WERI-Rb-1 (cell line): ENCODE data around the gene RAB33B.

Source experiments
- DNase-seq: peaks from one replicate; pipeline ENCODE4 v3.0.0-alpha.2; 2020
- H3K27ac ChIP-seq: fragments of 250-450 bp; sonication (Bioruptor Pico); 2 replicates; pipeline ENCODE4 v1.5.1; 2020; ENCODE audit warnings: mild to moderate bottlenecking, moderate library complexity
- H3K27me3 ChIP-seq: fragments of 250-450 bp; sonication (Bioruptor Pico); 2 replicates; pipeline ENCODE4 v1.5.1; 2021; ENCODE audit warnings: mild to moderate bottlenecking, low read depth, moderate library complexity; ENCODE audit not compliant: insufficient read depth, severe bottlenecking
- H3K36me3 ChIP-seq: fragments of 250-450 bp; sonication (Bioruptor Pico); 2 replicates; pipeline ENCODE4 v1.5.1; 2020; ENCODE audit warnings: mild to moderate bottlenecking, moderate library complexity
- H3K4me3 ChIP-seq: 2 replicates; pipeline ENCODE4 v1.5.1; 2011; ENCODE audit warnings: low read depth, mild to moderate bottlenecking, control low read depth, low read length
- H3K9me3 ChIP-seq: fragments of 250-450 bp; sonication (Bioruptor Pico); 2 replicates; pipeline ENCODE4 v1.5.1; 2021; ENCODE audit warnings: mild to moderate bottlenecking, moderate library complexity; ENCODE audit not compliant: severe bottlenecking
- CTCF ChIP-seq: IDR thresholded peaks from 2 replicates; pipeline ENCODE4 v1.5.1; 2011; ENCODE audit warnings: low read depth, mild to moderate bottlenecking, control low read depth, inconsistent platforms, low read length

The RAB33B gene

GRCh38 chr4:139451997-139452396 lies 1.9 kb upstream of the RAB33B start:
- no peak for DNase-seq
- peak overlapping the region; percentile 96 for H3K27ac ChIP-seq
- no peaks in the 10 kb centered on the region for H3K27me3 ChIP-seq
- peaks cover 2% of the 10 kb centered on the region for H3K9me3 ChIP-seq
- H3K36me3 ChIP-seq, result no peaks in the 10 kb centered on the region; the same call in 1 of the 2 replicates
- no peak for TF ChIP-seq CTCF
- peak overlapping the region; percentile 97; the same call in 1 of the 2 replicates for H3K4me3 ChIP-seq

GRCh38 chr4:139453041-139453370 lies 915 bp upstream of the RAB33B start:
- H3K9me3 ChIP-seq, result peaks cover 2% of the 10 kb centered on the region
- DNase-seq, result no peak
- no peak; the same call in 1 of the 2 replicates for TF ChIP-seq CTCF
- peak overlapping the region; percentile 96 for H3K27ac ChIP-seq
- peak overlapping the region; percentile 97 for H3K4me3 ChIP-seq
- no peaks in the 10 kb centered on the region; the same call in 1 of the 2 replicates for H3K36me3 ChIP-seq
- H3K27me3 ChIP-seq, result no peaks in the 10 kb centered on the region

GRCh38 chr4:139453371-139454110 lies 380 bp upstream of the RAB33B start:
- Histone ChIP-seq H3K4me3 (peak overlapping the region; percentile 97), H3K36me3 (no peaks in the 10 kb centered on the region; the same call in 1 of the 2 replicates), H3K9me3 (peaks cover 2% of the 10 kb centered on the region), H3K27ac (peak overlapping the region; percentile 96), H3K27me3 (no peaks in the 10 kb centered on the region)
- TF ChIP-seq CTCF, result no peak; the same call in none of the 2 replicates
- DNase-seq, result peak; percentile 99

GRCh38 chr4:139455126-139455538 lies 1.2 kb downstream of the RAB33B start:
- no peak for TF ChIP-seq CTCF
- Histone ChIP-seq H3K4me3 (no peak overlapping the region), H3K9me3 (no peaks in the 10 kb centered on the region), H3K27ac (no peak overlapping the region), H3K36me3 (no peaks in the 10 kb centered on the region; the same call in 1 of the 2 replicates), H3K27me3 (no peaks in the 10 kb centered on the region)
- no peak for DNase-seq

GRCh38 chr4:139457318-139457717 lies 3.4 kb downstream of the RAB33B start:
- Histone ChIP-seq H3K27ac (no peak overlapping the region), H3K9me3 (no peaks in the 10 kb centered on the region), H3K27me3 (no peaks in the 10 kb centered on the region), H3K4me3 (no peak overlapping the region), H3K36me3 (no peaks in the 10 kb centered on the region)
- no peak for TF ChIP-seq CTCF
- DNase-seq, result no peak

- no peak overlapping the region for H3K27ac ChIP-seq
- no peak for TF ChIP-seq CTCF
Measured at GRCh38 chr4:139458543-139458942, 4.6 kb downstream of the RAB33B start.

More at GRCh38 chr4:139458543-139458942, 4.6 kb downstream of the RAB33B start:
- Histone ChIP-seq H3K27me3 (no peaks in the 10 kb centered on the region), H3K4me3 (no peak overlapping the region), H3K9me3 (no peaks in the 10 kb centered on the region), H3K36me3 (no peaks in the 10 kb centered on the region)
- no peak for DNase-seq
